ENCODE measurements around the gene RESP18.

The RESP18 gene

GRCh38 chr2:219332542-219332941 is at the start of gene RESP18:
Gene RESP18 (minus strand): TSS chr2:219332744.
- Mint-ChIP-seq H3K4me3 (no peak within 1 kb of the TSS), H3K4me1 (ENCODE audit: low read depth) (no peaks in the 10 kb centered on the region), H3K27ac (no peak within 1 kb of the TSS), H3K36me3 (ENCODE audit: low read depth) (no peaks in the 10 kb centered on the region), H3K9me3 (peaks cover 5% of the 10 kb centered on the region), H3K27me3 (ENCODE audit: low read depth) (peaks cover 79% of the 10 kb centered on the region)

GRCh38 chr2:219381448-219381847 is 48.9 kb upstream of the RESP18 start:
- Mint-ChIP-seq H3K4me1 (ENCODE audit: low read depth) (peaks cover 7% of the 10 kb centered on the region), H3K27ac (no peak overlapping the region), H3K36me3 (ENCODE audit: low read depth) (peaks cover 41% of the 10 kb centered on the region)

GRCh38 chr2:219380926-219381325 is 48.4 kb upstream of the RESP18 start:
- no peak overlapping the region for H3K4me3 Mint-ChIP-seq

More at GRCh38 chr2:219381448-219381847, 48.9 kb upstream of the RESP18 start:
- Mint-ChIP-seq H3K27me3 (ENCODE audit: low read depth) (no peaks in the 10 kb centered on the region), H3K9me3 (no peaks in the 10 kb centered on the region), H3K4me3 (no peak overlapping the region)

GRCh38 chr2:219378163-219378851 is 45.8 kb upstream of the RESP18 start:
- Mint-ChIP-seq H3K27me3 (ENCODE audit: low read depth) (no peaks in the 10 kb centered on the region), H3K4me3 (no peak overlapping the region), H3K9me3 (no peaks in the 10 kb centered on the region), H3K4me1 (ENCODE audit: low read depth) (no peaks in the 10 kb centered on the region), H3K36me3 (ENCODE audit: low read depth) (peaks cover 30% of the 10 kb centered on the region), H3K27ac (no peak overlapping the region)

More at GRCh38 chr2:219380926-219381325, 48.4 kb upstream of the RESP18 start:
- Mint-ChIP-seq H3K36me3 (ENCODE audit: low read depth) (peaks cover 37% of the 10 kb centered on the region), H3K27ac (no peak overlapping the region), H3K27me3 (ENCODE audit: low read depth) (no peaks in the 10 kb centered on the region), H3K4me1 (ENCODE audit: low read depth) (peaks cover 2% of the 10 kb centered on the region), H3K9me3 (no peaks in the 10 kb centered on the region)

GRCh38 chr2:219369447-219369861 is 36.9 kb upstream of the RESP18 start:
- Mint-ChIP-seq H3K27me3 (ENCODE audit: low read depth) (no peaks in the 10 kb centered on the region), H3K4me3 (no peak overlapping the region), H3K27ac (no peak overlapping the region), H3K36me3 (ENCODE audit: low read depth) (peaks cover 10% of the 10 kb centered on the region), H3K4me1 (ENCODE audit: low read depth) (no peaks in the 10 kb centered on the region), H3K9me3 (no peaks in the 10 kb centered on the region)

- Mint-ChIP-seq H3K27me3 (ENCODE audit: low read depth) (no peaks in the 10 kb centered on the region), H3K4me3 (no peak overlapping the region), H3K4me1 (ENCODE audit: low read depth) (no peaks in the 10 kb centered on the region), H3K27ac (no peak overlapping the region), H3K9me3 (no peaks in the 10 kb centered on the region), H3K36me3 (ENCODE audit: low read depth) (peaks cover 5% of the 10 kb centered on the region)
These were observed 36.2 kb upstream of the RESP18 start for GRCh38 chr2:219368690-219369191.

GRCh38 chr2:219362524-219363164 is 30.1 kb upstream of the RESP18 start:
- Mint-ChIP-seq H3K4me1 (ENCODE audit: low read depth) (no peaks in the 10 kb centered on the region), H3K36me3 (ENCODE audit: low read depth) (peaks cover 2% of the 10 kb centered on the region), H3K9me3 (no peaks in the 10 kb centered on the region), H3K27ac (no peak overlapping the region), H3K27me3 (ENCODE audit: low read depth) (peaks cover 30% of the 10 kb centered on the region), H3K4me3 (no peak overlapping the region)

GRCh38 chr2:219362072-219362471 is 29.5 kb upstream of the RESP18 start:
- Mint-ChIP-seq H3K4me3 (no peak overlapping the region), H3K9me3 (no peaks in the 10 kb centered on the region), H3K27ac (no peak overlapping the region), H3K27me3 (ENCODE audit: low read depth) (peaks cover 33% of the 10 kb centered on the region), H3K36me3 (ENCODE audit: low read depth) (no peaks in the 10 kb centered on the region), H3K4me1 (ENCODE audit: low read depth) (no peaks in the 10 kb centered on the region)

- H3K4me3 Mint-ChIP-seq: no peak overlapping the region
- peaks cover 61% of the 10 kb centered on the region for H3K27me3 Mint-ChIP-seq (ENCODE audit: low read depth)
- H3K36me3 Mint-ChIP-seq (ENCODE audit: low read depth): no peaks in the 10 kb centered on the region
- H3K4me1 Mint-ChIP-seq (ENCODE audit: low read depth): no peaks in the 10 kb centered on the region
- H3K27ac Mint-ChIP-seq: no peak overlapping the region
- H3K9me3 Mint-ChIP-seq: no peaks in the 10 kb centered on the region
These were observed 25.9 kb upstream of the RESP18 start for GRCh38 chr2:219358170-219359075.

- H3K4me1 Mint-ChIP-seq (ENCODE audit: low read depth): no peaks in the 10 kb centered on the region
- no peaks in the 10 kb centered on the region for H3K9me3 Mint-ChIP-seq
- H3K4me3 Mint-ChIP-seq: no peak overlapping the region
- peaks cover 61% of the 10 kb centered on the region for H3K27me3 Mint-ChIP-seq (ENCODE audit: low read depth)
- no peaks in the 10 kb centered on the region for H3K36me3 Mint-ChIP-seq (ENCODE audit: low read depth)
- H3K27ac Mint-ChIP-seq: no peak overlapping the region
These were observed 24.3 kb upstream of the RESP18 start for GRCh38 chr2:219356834-219357233.

- Mint-ChIP-seq H3K4me1 (ENCODE audit: low read depth) (no peaks in the 10 kb centered on the region), H3K9me3 (no peaks in the 10 kb centered on the region), H3K4me3 (no peak overlapping the region), H3K36me3 (ENCODE audit: low read depth) (no peaks in the 10 kb centered on the region), H3K27me3 (ENCODE audit: low read depth) (peaks cover 49% of the 10 kb centered on the region), H3K27ac (no peak overlapping the region)
These were observed 22.0 kb upstream of the RESP18 start for GRCh38 chr2:219354582-219354981.

GRCh38 chr2:219353129-219353528 is 20.6 kb upstream of the RESP18 start:
- no peaks in the 10 kb centered on the region for H3K36me3 Mint-ChIP-seq (ENCODE audit: low read depth)
- peaks cover 47% of the 10 kb centered on the region for H3K27me3 Mint-ChIP-seq (ENCODE audit: low read depth)
- no peak overlapping the region for H3K4me3 Mint-ChIP-seq
- H3K27ac Mint-ChIP-seq: no peak overlapping the region
- H3K4me1 Mint-ChIP-seq (ENCODE audit: low read depth): no peaks in the 10 kb centered on the region
- no peaks in the 10 kb centered on the region for H3K9me3 Mint-ChIP-seq

- H3K4me1 Mint-ChIP-seq (ENCODE audit: low read depth): no peaks in the 10 kb centered on the region
- H3K4me3 Mint-ChIP-seq: no peak overlapping the region
- peaks cover 47% of the 10 kb centered on the region for H3K27me3 Mint-ChIP-seq (ENCODE audit: low read depth)
- no peaks in the 10 kb centered on the region for H3K36me3 Mint-ChIP-seq (ENCODE audit: low read depth)
- H3K27ac Mint-ChIP-seq: no peak overlapping the region
- H3K9me3 Mint-ChIP-seq: no peaks in the 10 kb centered on the region
These were observed 20.0 kb upstream of the RESP18 start for GRCh38 chr2:219352448-219353023.

GRCh38 chr2:219350710-219351221 is 18.2 kb upstream of the RESP18 start:
- Mint-ChIP-seq H3K27me3 (ENCODE audit: low read depth) (peaks cover 38% of the 10 kb centered on the region), H3K9me3 (no peaks in the 10 kb centered on the region)

More at GRCh38 chr2:219350710-219351221, 18.2 kb upstream of the RESP18 start:
- Mint-ChIP-seq H3K4me3 (no peak overlapping the region), H3K27ac (no peak overlapping the region), H3K36me3 (ENCODE audit: low read depth) (no peaks in the 10 kb centered on the region), H3K4me1 (ENCODE audit: low read depth) (no peaks in the 10 kb centered on the region)

Measured in T-helper 1 cell treated with Interleukin-12 subunit alpha and Interleukin-12 subunit beta and Interleukin-4 antibody, amounts not matched to agents 30 μg/mL and 1 μg/mL, for 36 hours (primary cell).